HepG2 (cell line): ENCODE results near the gene SHE. TPM values are rescaled to one million over a fixed set of nuclear protein-coding genes. Genes with fewer than 3 reads are reported as not detected.

Experiments used
- ATAC-seq: fragments of 200-7000 bp; cut with Tn5 transposase; 3 replicates; pipeline ENCODE4 v1.9.1; 2020; ENCODE audit warnings: mild to moderate bottlenecking, moderate library complexity
- BruUV-seq: library from RNA; stranded (reverse); fragments of 400-500 nt; replicated peaks from 2 replicates; lab custom pipeline; 2021; lab: Mats Ljungman, UMichigan
- CTCF ChIA-PET: fragments of 300-600 bp; formaldehyde crosslinking; extraction: SDS; loops from one replicate; lab custom pipeline; 2021; ENCODE audit warnings: low total read pairs, inconsistent platforms, low intra/inter-chr PET ratio; lab: Yijun Ruan, JAX
- POLR2A ChIA-PET: fragments of 350-600 bp; sonication (Branson Sonifier 250); formaldehyde crosslinking; loops from one replicate; lab custom pipeline; 2020; ENCODE audit warnings: antibody characterized with exemption, inconsistent platforms; lab: Yijun Ruan, JAX
- DNase-seq: peaks from one replicate; pipeline ENCODE4 v3.0.0-alpha.2; 2015; ENCODE audit warnings: low spot score
- FAIRE-seq: peaks from 3 replicates; lab custom pipeline; 2011; peaks lifted over from hg19 to GRCh38; lab: Jason Lieb, UNC
- H2AFZ ChIP-seq: one replicate; pipeline ENCODE4 v1.6.1; 2011; ENCODE audit warnings: low read length, inconsistent platforms
- H3K27ac ChIP-seq: fragments of 300-600 bp; 3 replicates; pipeline ENCODE4 v1.8.0; 2011; ENCODE audit warnings: mixed run types, mild to moderate bottlenecking, mixed read lengths, low read length, inconsistent platforms; ENCODE audit not compliant: insufficient read depth; ENCODE audit errors: extremely low read length
- H3K27me3 ChIP-seq, 2 experiments: fragments of 200-600 bp in 1 of 2; 2 replicates in 1 of 2; 3 replicates in 1 of 2; pipeline versions ENCODE4 v1.6.0 to v1.8.0; 2011; ENCODE audit warnings: low read length in 2 of 2, mild to moderate bottlenecking in 2 of 2, moderate library complexity in 2 of 2, inconsistent platforms in 1 of 2; ENCODE audit not compliant: insufficient read depth in 2 of 2, control insufficient read depth in 1 of 2
- H3K36me3 ChIP-seq, 2 experiments: fragments of 200-600 bp in 1 of 2; replicated peaks in 1 of 2; 2 replicates in 1 of 2; 3 replicates in 1 of 2; pipeline versions ENCODE4 v1.5.1 to v1.8.0; 2011; ENCODE audit warnings: low read length in 2 of 2, inconsistent platforms in 1 of 2; ENCODE audit not compliant: insufficient read depth in 2 of 2, control insufficient read depth in 1 of 2
- H3K4me1 ChIP-seq: 2 replicates; pipeline ENCODE4 v1.5.1; 2012; ENCODE audit warnings: low read length, inconsistent platforms; ENCODE audit not compliant: insufficient read depth
- H3K4me2 ChIP-seq: 2 replicates; pipeline ENCODE4 v1.6.0; 2011; ENCODE audit warnings: low read depth, low read length, inconsistent platforms
- H3K4me3 ChIP-seq, 3 experiments: fragments of 200-600 bp in 1 of 3; sonication (generic), shearing (Covaris generic) in 1 of 3; replicated peaks in 1 of 3; 2 replicates each; pipeline ENCODE4 v1.5.1; 2011 to 2016; ENCODE audit warnings: low read length in 3 of 3, inconsistent platforms in 2 of 3, low read depth in 2 of 3, mild to moderate bottlenecking in 2 of 3, control low read depth in 1 of 3, mixed read lengths in 1 of 3; ENCODE audit not compliant: insufficient read depth in 1 of 3
- H3K79me2 ChIP-seq: one replicate; pipeline ENCODE4 v1.6.1; 2011; ENCODE audit warnings: low read length, inconsistent platforms; ENCODE audit not compliant: insufficient read depth
- H3K9ac ChIP-seq: 2 replicates; pipeline ENCODE4 v1.6.0; 2011; ENCODE audit warnings: mild to moderate bottlenecking, low read depth, low read length, inconsistent platforms; ENCODE audit not compliant: insufficient read depth
- H3K9me3 ChIP-seq: 2 replicates; pipeline ENCODE4 v1.5.1; 2012; ENCODE audit warnings: mild to moderate bottlenecking, low read length
- H4K20me1 ChIP-seq: 2 replicates; pipeline ENCODE4 v1.6.0; 2011; ENCODE audit warnings: inconsistent platforms, mild to moderate bottlenecking, low read length, moderate library complexity; ENCODE audit not compliant: insufficient read depth
- CC2D1A ChIP-seq: sonication (generic); formaldehyde crosslinking; IDR thresholded peaks from 2 replicates; pipeline ENCODE4 v1.8.1; 2023; ENCODE audit warnings: mild to moderate bottlenecking, missing genetic modification reagents
- GABPB1 ChIP-seq: IDR thresholded peaks from 2 replicates; pipeline ENCODE4 v1.6.1; 2016; ENCODE audit warnings: mild to moderate bottlenecking, missing genetic modification reagents, moderate library complexity, missing compliant biosample characterization
- ISX ChIP-seq: sonication (generic); formaldehyde crosslinking; conservative IDR thresholded peaks from 2 replicates; pipeline ENCODE4 v1.5.0; 2020; ENCODE audit warnings: missing genetic modification reagents
- KDM5B ChIP-seq: sonication (generic); formaldehyde crosslinking; IDR thresholded peaks from 2 replicates; pipeline ENCODE4 v1.4.0; 2020; ENCODE audit warnings: missing genetic modification reagents, mild to moderate bottlenecking, borderline replicate concordance
- MAZ ChIP-seq, 2 experiments: sonication (generic) in 1 of 2; formaldehyde crosslinking in 1 of 2; IDR thresholded peaks; 2 replicates each; pipeline versions ENCODE4 v1.5.0 to v1.6.1; 2012 to 2020; ENCODE audit warnings: low read depth in 2 of 2, mild to moderate bottlenecking in 2 of 2, borderline replicate concordance in 1 of 2, improper control_type of control experiment in 1 of 2, low read length in 1 of 2, missing genetic modification reagents in 1 of 2, moderate library complexity in 1 of 2
- NR1H2 ChIP-seq: sonication (generic); formaldehyde crosslinking; IDR thresholded peaks from 2 replicates; pipeline ENCODE4 v1.8.1; 2022; ENCODE audit warnings: low read depth, missing genetic modification reagents, borderline replicate concordance
- NR2C2 ChIP-seq: sonication (generic); formaldehyde crosslinking; IDR thresholded peaks from 2 replicates; pipeline ENCODE4 v1.4.0; 2020; ENCODE audit warnings: missing genetic modification reagents, mild to moderate bottlenecking, moderate library complexity, borderline replicate concordance
- THRA ChIP-seq: sonication (generic); formaldehyde crosslinking; IDR thresholded peaks from 2 replicates; pipeline ENCODE4 v1.4.0; 2020; ENCODE audit warnings: missing genetic modification reagents, borderline replicate concordance
- THYN1 ChIP-seq: sonication (generic); formaldehyde crosslinking; IDR thresholded peaks from 2 replicates; pipeline ENCODE4 v1.8.1; 2023; ENCODE audit warnings: low read depth, mild to moderate bottlenecking, moderate library complexity, missing genetic modification reagents, borderline replicate concordance
- U2AF2 ChIP-seq: fragments of 200-400 bp; formaldehyde crosslinking; IDR thresholded peaks from 2 replicates; pipeline ENCODE4 v1.6.1; 2017; ENCODE audit warnings: low read depth, mild to moderate bottlenecking, low read length
- ZNF205 ChIP-seq: IDR thresholded peaks from 2 replicates; pipeline ENCODE4 v1.6.1; 2018; ENCODE audit warnings: missing biosample characterization, missing genetic modification reagents
- ZNF256 ChIP-seq: sonication (generic); formaldehyde crosslinking; conservative IDR thresholded peaks from 2 replicates; pipeline ENCODE4 v1.4.0; 2020; ENCODE audit warnings: missing genetic modification reagents
- ZNF841 ChIP-seq: sonication (generic); formaldehyde crosslinking; IDR thresholded peaks from 2 replicates; pipeline ENCODE4 v1.8.1; 2023; ENCODE audit warnings: missing genetic modification reagents, borderline replicate concordance
- WGBS: methylation state at CpG from one replicate; pipeline ENCODE4 v1.1.6; 2017; ENCODE audit warnings: low lambda C conversion rate; 5-methylcytosine and 5-hydroxymethylcytosine counted together
- in situ Hi-C: cut with HindIII; loops from 2 replicates; pipeline ENCODE4 v1.10.0; 2017; ENCODE audit warnings: low pct_unique_long_range_greater_than_20kb; ENCODE audit not compliant: extremely low pct_ligation_motif_present
- intact Hi-C: fragments of 100-400 bp; cut with micrococcal nuclease; formaldehyde crosslinking; loops from one replicate; pipeline ENCODE4 v1.10.0; 2022; ENCODE audit not compliant: unreplicated experiment
- polyA plus RNA-seq, 8 experiments: library from polyadenylated mRNA; depleted of rRNA in 3 of 8; stranded (reverse) in 7 of 8; unstranded in 1 of 8; fragments of >200 nt; fragmentation: Illumina TruSeq in 4 of 8; extraction: Trizol in 4 of 8; gene quantifications; 2 replicates each; pipeline versions ENCODE4 v1.2.1 to v1.2.3, GENCODE V29; 2011 to 2016; ENCODE audit warnings: low read depth in 4 of 8, missing spikeins in 1 of 8, mixed read lengths in 1 of 8; ENCODE audit not compliant: insufficient read depth in 1 of 8
- total RNA-seq, 5 experiments: library from RNA; depleted of rRNA; stranded (reverse); fragments of >200 nt; fragmentation: Illumina TruSeq; extraction: Trizol; gene quantifications; 2 replicates each; pipeline ENCODE4 v1.2.3, GENCODE V29; 2016; ENCODE audit warnings: low read depth in 1 of 5
- TF ChIP-seq, protein P1 (sequence below): sonication (generic); formaldehyde crosslinking; IDR thresholded peaks from 2 replicates; pipeline ENCODE4 v1.9.0; 2022; ENCODE audit warnings: low read depth, missing genetic modification reagents
- TF ChIP-seq, protein P2 (sequence below), 2 experiments: sonication (generic) in 1 of 2; formaldehyde crosslinking in 1 of 2; IDR thresholded peaks; 2 replicates each; pipeline versions ENCODE4 v1.4.0 to v1.6.1; 2018 to 2020; ENCODE audit warnings: missing genetic modification reagents in 2 of 2, borderline replicate concordance in 1 of 2, low read depth in 1 of 2, mild to moderate bottlenecking in 1 of 2, missing biosample characterization in 1 of 2

SHE gene
- total and polyA plus RNA-seq, 2 of the 13 experiments (the other 11 are each of a cell fraction or from before 2014, with no cell fraction given) = not detected

DNA sequence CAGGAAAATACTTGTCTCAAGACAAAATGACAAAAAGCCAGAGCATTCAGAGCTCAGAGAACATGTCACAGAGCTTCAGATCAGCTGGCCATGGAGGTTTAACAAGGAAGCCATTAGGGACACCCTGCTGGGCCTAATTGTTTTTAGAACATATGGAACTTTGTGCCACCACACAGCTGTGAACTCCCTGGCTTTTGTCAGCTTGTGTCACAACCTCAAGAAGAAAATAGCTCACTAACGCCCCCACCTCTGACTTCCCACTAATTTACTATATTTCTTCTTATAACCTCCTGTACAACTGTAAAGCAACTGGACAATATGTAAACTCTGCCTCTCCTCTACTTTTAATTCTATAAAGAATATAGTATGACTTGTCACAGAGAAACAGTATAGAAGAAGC is 21.2 kb downstream of the SHE start:
- in situ Hi-C loops = no loop called here
- no peak overlapping the region for H3K4me3 ChIP-seq
- 7% methylated on average over 1 of the region's 1 CpG for WGBS
- no peaks in the 10 kb centered on the region for H4K20me1 ChIP-seq
- H3K27ac ChIP-seq = no peak overlapping the region
- intact Hi-C loops = no loop called here
- no peak overlapping the region for H3K9ac ChIP-seq
- POLR2A ChIA-PET = no interaction called here
- TF ChIP-seq ZNF841 (CRISPR knock-in tag) = no peak
- no peak for TF ChIP-seq NR2C2
- TF ChIP-seq MAZ (IDR thresholded peaks at IDR 0.05; ENCODE audit: borderline replicate concordance, low read depth, low read length) = no peak
- TF ChIP-seq MAZ (CRISPR knock-in tag; IDR thresholded peaks at IDR 0.05; ENCODE audit: low read depth) = no peak
- TF ChIP-seq, protein P1, sequence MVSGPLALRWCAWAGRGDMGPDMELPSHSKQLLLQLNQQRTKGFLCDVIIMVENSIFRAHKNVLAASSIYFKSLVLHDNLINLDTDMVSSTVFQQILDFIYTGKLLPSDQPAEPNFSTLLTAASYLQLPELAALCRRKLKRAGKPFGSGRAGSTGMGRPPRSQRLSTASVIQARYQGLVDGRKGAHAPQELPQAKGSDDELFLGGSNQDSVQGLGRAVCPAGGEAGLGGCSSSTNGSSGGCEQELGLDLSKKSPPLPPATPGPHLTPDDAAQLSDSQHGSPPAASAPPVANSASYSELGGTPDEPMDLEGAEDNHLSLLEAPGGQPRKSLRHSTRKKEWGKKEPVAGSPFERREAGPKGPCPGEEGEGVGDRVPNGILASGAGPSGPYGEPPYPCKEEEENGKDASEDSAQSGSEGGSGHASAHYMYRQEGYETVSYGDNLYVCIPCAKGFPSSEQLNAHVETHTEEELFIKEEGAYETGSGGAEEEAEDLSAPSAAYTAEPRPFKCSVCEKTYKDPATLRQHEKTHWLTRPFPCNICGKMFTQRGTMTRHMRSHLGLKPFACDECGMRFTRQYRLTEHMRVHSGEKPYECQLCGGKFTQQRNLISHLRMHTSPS (CRISPR knock-in tag) = no peak
- no peak for TF ChIP-seq U2AF2
- no peak for TF ChIP-seq KDM5B (CRISPR knock-in tag)
- TF ChIP-seq THYN1 (CRISPR knock-in tag) = no peak
- no peak for TF ChIP-seq ZNF205
- TF ChIP-seq GABPB1 = no peak
- TF ChIP-seq CC2D1A (CRISPR knock-in tag) = no peak
- no peak for TF ChIP-seq NR1H2 (CRISPR knock-in tag)
- TF ChIP-seq, protein P2, sequence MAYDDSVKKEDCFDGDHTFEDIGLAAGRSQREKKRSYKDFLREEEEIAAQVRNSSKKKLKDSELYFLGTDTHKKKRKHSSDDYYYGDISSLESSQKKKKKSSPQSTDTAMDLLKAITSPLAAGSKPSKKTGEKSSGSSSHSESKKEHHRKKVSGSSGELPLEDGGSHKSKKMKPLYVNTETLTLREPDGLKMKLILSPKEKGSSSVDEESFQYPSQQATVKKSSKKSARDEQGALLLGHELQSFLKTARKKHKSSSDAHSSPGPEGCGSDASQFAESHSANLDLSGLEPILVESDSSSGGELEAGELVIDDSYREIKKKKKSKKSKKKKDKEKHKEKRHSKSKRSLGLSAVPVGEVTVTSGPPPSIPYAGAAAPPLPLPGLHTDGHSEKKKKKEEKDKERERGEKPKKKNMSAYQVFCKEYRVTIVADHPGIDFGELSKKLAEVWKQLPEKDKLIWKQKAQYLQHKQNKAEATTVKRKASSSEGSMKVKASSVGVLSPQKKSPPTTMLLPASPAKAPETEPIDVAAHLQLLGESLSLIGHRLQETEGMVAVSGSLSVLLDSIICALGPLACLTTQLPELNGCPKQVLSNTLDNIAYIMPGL (CRISPR knock-in tag; IDR thresholded peaks at IDR 0.05; ENCODE audit: borderline replicate concordance in 1 of 2, low read depth in 1 of 2) = no peak
- TF ChIP-seq THRA (CRISPR knock-in tag) = no peak
- TF ChIP-seq ZNF256 = no peak
- TF ChIP-seq ISX = no peak
- FAIRE-seq (no peak), DNase-seq (no peak), ATAC-seq (no peak)
- no peaks in the 10 kb centered on the region for H3K36me3 ChIP-seq
- BruUV-seq = no TSS peak
- H3K4me2 ChIP-seq = no peak overlapping the region
- no peaks in the 10 kb centered on the region for H3K9me3 ChIP-seq
- no peaks in the 10 kb centered on the region for H3K79me2 ChIP-seq
- H3K4me1 ChIP-seq = peaks cover 23% of the 10 kb centered on the region
- CTCF ChIA-PET = no interaction called here
- peaks cover 0 to 6% of the 10 kb centered on the region in 2 experiments; a peak in 3 of 5 replicates for H3K27me3 ChIP-seq
- no peak overlapping the region for H2AFZ ChIP-seq
